Karpas-422 (cell line): ENCODE measurements around the gene FN1. TPM values are rescaled to one million over a fixed set of nuclear protein-coding genes. Genes with fewer than 3 reads are reported as not detected.

Experiments used
- DNase-seq: peaks from one replicate; pipeline ENCODE4 v3.0.0-alpha.2; 2015
- H2AFZ ChIP-seq: fragments of 200-600 bp; sonication (generic); 2 replicates; pipeline ENCODE4 v1.6.1; 2014; ENCODE audit warnings: antibody characterized with exemption, low read length, mixed read lengths
- H3K27ac ChIP-seq: fragments of 200-600 bp; sonication (generic); 2 replicates; pipeline ENCODE4 v1.5.1; 2014; ENCODE audit warnings: mild to moderate bottlenecking, low read length, moderate library complexity
- H3K27me3 ChIP-seq: fragments of 200-600 bp; sonication (generic); 2 replicates; pipeline ENCODE4 v1.6.1; 2014; ENCODE audit warnings: low read length, mixed read lengths
- H3K36me3 ChIP-seq: fragments of 200-600 bp; sonication (generic); 2 replicates; pipeline ENCODE4 v1.6.1; 2014; ENCODE audit warnings: low read length, mixed read lengths; ENCODE audit not compliant: insufficient read depth
- H3K4me1 ChIP-seq: fragments of 200-600 bp; sonication (generic); 2 replicates; pipeline ENCODE4 v1.6.1; 2014; ENCODE audit warnings: mild to moderate bottlenecking, low read length, mixed read lengths
- H3K4me2 ChIP-seq: fragments of 200-600 bp; sonication (generic); 2 replicates; pipeline ENCODE4 v1.6.1; 2014; ENCODE audit warnings: low read length, low read depth, mild to moderate bottlenecking; ENCODE audit not compliant: poor library complexity, severe bottlenecking
- H3K4me3 ChIP-seq: fragments of 200-600 bp; sonication (generic); 2 replicates; pipeline ENCODE4 v1.5.1; 2014; ENCODE audit warnings: mild to moderate bottlenecking, antibody characterized with exemption, low read length, mixed read lengths
- H3K79me2 ChIP-seq: fragments of 200-600 bp; sonication (generic); 2 replicates; pipeline ENCODE4 v1.6.1; 2014; ENCODE audit warnings: mild to moderate bottlenecking, low read length, mixed read lengths
- H3K9ac ChIP-seq: fragments of 200-600 bp; sonication (generic); 2 replicates; pipeline ENCODE4 v1.6.0; 2014; ENCODE audit warnings: low read length
- H3K9me2 ChIP-seq: fragments of 200-600 bp; sonication (generic), shearing (Covaris generic); replicated peaks from 2 replicates; pipeline ENCODE4 v1.6.0; 2014; ENCODE audit warnings: mild to moderate bottlenecking, low read length, moderate library complexity; ENCODE audit not compliant: insufficient read depth
- H3K9me3 ChIP-seq: fragments of 300-700, 200-600 bp; sonication (generic); 2 replicates; pipeline ENCODE4 v1.6.1; 2014; ENCODE audit warnings: low read length, mixed read lengths
- H4K20me1 ChIP-seq: fragments of 200-600 bp; sonication (generic); 2 replicates; pipeline ENCODE4 v1.6.1; 2014; ENCODE audit warnings: mild to moderate bottlenecking, antibody characterized with exemption, low read length, low read depth; ENCODE audit not compliant: insufficient read depth
- total RNA-seq: library from RNA; depleted of rRNA; stranded (reverse); fragments of >200 nt; shearing (Covaris generic); gene quantifications from 2 replicates; pipeline ENCODE4 v1.2.3, GENCODE V29; 2014; ENCODE audit warnings: low replicate concordance

FN1 gene
- total RNA-seq, 1 experiment from 2014 or later, result 0.67 TPM

DNA sequence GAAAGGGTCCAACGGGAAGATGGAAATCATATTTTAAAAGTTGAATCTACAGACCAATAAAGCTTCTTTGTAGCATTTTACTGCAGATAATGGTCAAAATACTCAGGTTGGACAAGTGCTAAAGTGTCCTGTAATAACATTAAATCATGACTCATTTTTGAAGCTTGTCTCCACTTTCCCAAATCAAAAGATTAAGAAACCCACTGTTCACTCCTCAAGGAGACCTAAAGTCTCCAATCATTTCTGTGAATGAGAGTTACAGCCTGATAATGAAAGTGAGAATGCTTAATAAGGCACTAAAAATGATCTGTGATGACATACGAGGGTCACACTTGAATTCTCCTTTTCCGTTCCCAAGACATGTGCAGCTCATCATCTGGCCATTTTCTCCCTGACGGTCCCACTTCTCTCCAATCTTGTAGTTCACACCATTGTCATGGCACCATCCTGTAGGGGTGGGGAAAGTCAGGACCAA, 70.6 kb downstream of the FN1 start:
- H3K36me3 ChIP-seq, result peaks cover 36% of the 10 kb centered on the region; the same call in 1 of the 2 replicates
- no peak for DNase-seq

DNA sequence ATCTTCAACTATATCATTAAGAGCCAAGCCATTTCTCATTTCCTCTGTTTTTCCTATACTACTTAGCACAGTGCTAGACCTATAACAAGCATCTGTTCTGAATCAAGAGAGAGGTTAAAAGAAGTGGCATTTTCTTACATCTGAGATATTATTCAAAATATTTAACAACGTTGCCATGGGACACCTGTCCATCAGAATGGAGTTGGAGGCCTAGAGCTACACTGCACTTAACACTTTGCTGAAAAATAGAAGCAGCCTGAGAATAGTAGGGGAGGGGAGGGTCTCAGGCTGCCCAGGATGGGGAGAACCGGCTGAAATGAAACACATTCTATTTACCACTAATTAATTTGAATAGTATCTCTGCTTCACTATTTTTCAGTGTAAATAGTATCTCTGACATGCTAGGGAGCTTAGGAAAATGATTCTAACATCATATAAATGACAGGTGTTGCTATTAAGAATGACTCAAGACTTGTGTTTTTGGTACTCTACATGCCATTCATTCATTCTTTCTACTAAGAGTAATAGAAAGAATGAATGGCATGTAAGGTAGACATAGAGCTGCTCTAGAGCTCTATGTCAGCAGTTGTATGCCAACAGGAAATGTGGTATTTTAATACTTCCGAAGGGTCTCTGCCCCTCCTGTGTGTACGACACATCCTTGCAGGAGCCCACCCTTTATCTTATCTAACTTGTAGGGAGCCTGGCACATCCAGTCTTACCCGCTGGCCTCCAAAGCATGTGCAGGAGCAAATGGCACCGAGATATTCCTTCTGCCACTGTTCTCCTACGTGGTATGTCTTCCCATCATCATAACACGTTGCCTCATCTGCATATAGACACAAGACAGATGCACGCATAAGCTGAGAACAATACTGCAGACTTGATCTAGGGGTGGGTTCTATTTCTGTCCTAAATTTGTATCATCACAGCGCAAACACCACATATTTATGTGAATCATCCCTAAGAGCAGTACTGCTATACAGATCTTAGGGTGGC, 71.4 kb downstream of the FN1 start:
- no peak overlapping the region for H2AFZ ChIP-seq
- no peak overlapping the region for H3K4me3 ChIP-seq
- no peaks in the 10 kb centered on the region for H3K4me1 ChIP-seq
- H3K36me3 ChIP-seq, result peaks cover 36% of the 10 kb centered on the region; the same call in 1 of the 2 replicates
- no peak overlapping the region for H3K9ac ChIP-seq
- no peak overlapping the region for H3K27ac ChIP-seq
- no peaks in the 10 kb centered on the region for H4K20me1 ChIP-seq
- no peaks in the 10 kb centered on the region for H3K9me2 ChIP-seq
- H3K79me2 ChIP-seq, result no peaks in the 10 kb centered on the region
- DNase-seq, result no peak
- H3K9me3 ChIP-seq, result no peaks in the 10 kb centered on the region
- no peaks in the 10 kb centered on the region for H3K27me3 ChIP-seq
- H3K4me2 ChIP-seq, result no peak overlapping the region

More for the DNA sequence above, 70.6 kb downstream of the FN1 start:
- Histone ChIP-seq H3K9me2 (no peaks in the 10 kb centered on the region), H3K27me3 (no peaks in the 10 kb centered on the region), H2AFZ (no peak overlapping the region), H3K4me2 (no peak overlapping the region), H3K4me3 (no peak overlapping the region), H3K27ac (no peak overlapping the region), H3K79me2 (no peaks in the 10 kb centered on the region), H3K9ac (no peak overlapping the region), H4K20me1 (no peaks in the 10 kb centered on the region), H3K4me1 (no peaks in the 10 kb centered on the region), H3K9me3 (no peaks in the 10 kb centered on the region)

DNA sequence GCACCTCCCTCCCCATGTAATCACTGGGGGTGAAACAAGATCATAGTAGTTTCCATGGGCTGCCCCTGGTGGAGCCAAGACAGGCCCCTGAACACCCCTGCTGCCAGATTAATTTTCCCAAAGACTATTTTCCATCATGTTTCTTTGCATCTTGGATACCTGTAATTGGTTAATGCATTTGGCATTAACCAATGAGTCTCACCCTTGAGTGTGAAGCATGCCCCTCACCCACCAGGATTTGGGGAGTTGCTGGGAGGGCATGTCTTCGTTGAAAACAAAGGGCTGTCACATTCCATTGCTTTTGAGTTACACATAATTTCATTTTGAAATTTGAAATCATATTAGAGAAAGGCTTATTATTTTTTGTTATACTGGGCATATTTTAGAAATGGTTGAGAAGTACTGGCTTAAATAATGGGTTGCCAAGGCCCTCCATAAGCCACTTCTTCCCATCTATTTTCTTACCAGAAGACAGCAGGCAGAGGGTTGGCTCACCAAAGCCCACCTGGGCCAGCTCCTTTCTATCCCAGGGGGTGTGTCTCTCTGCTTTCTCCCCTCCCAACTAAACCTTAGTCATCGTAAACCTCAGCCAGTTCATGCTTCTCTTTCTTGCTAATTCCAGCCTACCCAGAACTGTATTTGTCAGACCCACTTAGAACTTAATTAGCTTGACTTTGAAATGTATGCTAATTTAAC, 72.3 kb downstream of the FN1 start:
- H2AFZ ChIP-seq, result no peak overlapping the region
- no peaks in the 10 kb centered on the region for H3K9me2 ChIP-seq
- no peaks in the 10 kb centered on the region for H3K79me2 ChIP-seq
- H3K4me1 ChIP-seq, result no peaks in the 10 kb centered on the region
- no peak overlapping the region for H3K9ac ChIP-seq
- no peak for DNase-seq
- no peak overlapping the region for H3K4me3 ChIP-seq
- H4K20me1 ChIP-seq, result no peaks in the 10 kb centered on the region
- H3K4me2 ChIP-seq, result no peak overlapping the region
- H3K36me3 ChIP-seq, result peaks cover 40% of the 10 kb centered on the region; the same call in 1 of the 2 replicates
- H3K27me3 ChIP-seq, result no peaks in the 10 kb centered on the region
- no peaks in the 10 kb centered on the region for H3K9me3 ChIP-seq
- no peak overlapping the region for H3K27ac ChIP-seq

DNA sequence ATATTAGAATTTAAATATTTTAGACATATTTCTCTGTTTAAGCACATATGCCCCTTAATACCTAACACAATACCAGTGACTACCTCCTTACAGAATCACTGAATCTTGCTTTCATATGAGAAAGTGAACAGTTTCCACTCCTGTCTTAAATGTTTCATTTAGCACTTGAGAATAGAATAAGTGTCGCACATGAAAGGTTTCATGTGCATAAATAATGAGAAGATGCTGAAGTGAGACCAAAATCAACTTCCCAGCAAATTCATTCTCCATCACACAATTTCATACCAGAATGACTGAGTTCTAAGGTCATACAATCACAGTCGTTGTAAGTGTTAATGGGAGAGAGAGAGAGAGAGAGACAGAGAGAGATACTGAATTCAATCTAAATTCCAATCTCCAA, 72.8 kb downstream of the FN1 start:
- no peaks in the 10 kb centered on the region for H3K9me3 ChIP-seq

DNA sequence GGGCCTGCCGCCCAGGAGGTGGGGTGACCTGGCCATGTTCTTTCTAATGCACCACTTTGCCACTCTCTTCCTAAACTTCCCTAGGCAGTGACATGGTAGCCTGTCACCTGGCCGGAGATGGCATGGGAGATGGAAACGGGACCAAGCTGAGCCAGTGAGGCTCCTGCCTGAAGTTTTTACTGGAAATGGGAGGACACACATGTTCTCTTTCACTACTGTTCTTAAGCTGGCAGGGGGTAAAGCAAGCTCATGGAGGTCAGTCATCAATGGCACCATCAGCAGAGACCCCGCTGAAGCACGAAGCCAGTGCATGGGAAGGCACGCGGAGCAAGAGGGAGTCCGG, 73.3 kb downstream of the FN1 start:
- no peak for DNase-seq
- Histone ChIP-seq H3K27me3 (no peaks in the 10 kb centered on the region), H3K4me2 (no peak overlapping the region), H2AFZ (no peak overlapping the region), H3K9me3 (no peaks in the 10 kb centered on the region), H3K4me3 (no peak overlapping the region), H3K36me3 (peaks cover 45% of the 10 kb centered on the region; the same call in 1 of the 2 replicates), H3K27ac (no peak overlapping the region), H3K9me2 (no peaks in the 10 kb centered on the region), H3K4me1 (no peaks in the 10 kb centered on the region), H3K9ac (no peak overlapping the region), H3K79me2 (no peaks in the 10 kb centered on the region), H4K20me1 (no peaks in the 10 kb centered on the region)

More for the DNA sequence above, 72.8 kb downstream of the FN1 start:
- Histone ChIP-seq H3K9ac (no peak overlapping the region), H3K79me2 (no peaks in the 10 kb centered on the region), H3K27ac (no peak overlapping the region), H3K4me2 (no peak overlapping the region), H3K27me3 (no peaks in the 10 kb centered on the region), H3K36me3 (peaks cover 44% of the 10 kb centered on the region; the same call in 1 of the 2 replicates), H4K20me1 (no peaks in the 10 kb centered on the region), H3K9me2 (no peaks in the 10 kb centered on the region), H2AFZ (no peak overlapping the region), H3K4me1 (no peaks in the 10 kb centered on the region), H3K4me3 (no peak overlapping the region)
- no peak for DNase-seq

DNA sequence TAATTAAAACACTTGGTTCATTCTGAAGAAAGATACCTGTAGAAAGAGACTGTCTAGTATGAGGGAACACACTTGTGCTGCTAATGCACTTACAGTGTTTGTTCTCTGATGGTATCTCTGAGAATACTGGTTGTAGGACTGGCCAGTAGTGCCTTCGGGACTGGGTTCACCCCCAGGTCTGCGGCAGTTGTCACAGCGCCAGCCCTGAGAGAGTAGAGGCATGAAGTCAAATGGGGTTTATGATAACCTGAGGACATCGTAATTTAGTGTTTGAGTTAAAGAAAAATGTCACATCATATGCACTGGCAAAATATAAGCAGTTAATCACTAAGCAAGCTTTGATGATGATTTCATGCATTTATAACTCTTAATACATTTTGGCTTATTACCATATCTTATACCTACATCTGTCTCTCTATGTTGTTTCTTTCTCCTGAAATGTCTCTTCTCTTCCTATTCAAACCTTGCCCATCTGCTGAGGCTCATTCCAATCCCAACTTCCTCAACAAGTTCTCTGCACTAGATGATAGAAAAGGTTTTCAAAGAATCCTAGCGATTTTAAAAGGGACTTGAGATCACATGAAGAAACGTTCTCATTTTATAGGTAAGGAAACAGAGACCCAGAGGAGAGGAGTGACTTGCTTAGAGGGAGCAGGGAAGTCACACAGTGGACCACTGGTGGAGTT, 73.8 kb downstream of the FN1 start:
- H3K27ac ChIP-seq, result no peak overlapping the region
- DNase-seq, result no peak
- H3K4me2 ChIP-seq, result no peak overlapping the region
- no peaks in the 10 kb centered on the region for H4K20me1 ChIP-seq
- no peak overlapping the region for H2AFZ ChIP-seq
- H3K4me1 ChIP-seq, result no peaks in the 10 kb centered on the region
- H3K36me3 ChIP-seq, result peaks cover 45% of the 10 kb centered on the region; the same call in 1 of the 2 replicates
- no peaks in the 10 kb centered on the region for H3K9me2 ChIP-seq
- no peak overlapping the region for H3K4me3 ChIP-seq
- no peak overlapping the region for H3K9ac ChIP-seq
- no peaks in the 10 kb centered on the region for H3K27me3 ChIP-seq
- H3K9me3 ChIP-seq, result no peaks in the 10 kb centered on the region
- no peaks in the 10 kb centered on the region for H3K79me2 ChIP-seq

DNA sequence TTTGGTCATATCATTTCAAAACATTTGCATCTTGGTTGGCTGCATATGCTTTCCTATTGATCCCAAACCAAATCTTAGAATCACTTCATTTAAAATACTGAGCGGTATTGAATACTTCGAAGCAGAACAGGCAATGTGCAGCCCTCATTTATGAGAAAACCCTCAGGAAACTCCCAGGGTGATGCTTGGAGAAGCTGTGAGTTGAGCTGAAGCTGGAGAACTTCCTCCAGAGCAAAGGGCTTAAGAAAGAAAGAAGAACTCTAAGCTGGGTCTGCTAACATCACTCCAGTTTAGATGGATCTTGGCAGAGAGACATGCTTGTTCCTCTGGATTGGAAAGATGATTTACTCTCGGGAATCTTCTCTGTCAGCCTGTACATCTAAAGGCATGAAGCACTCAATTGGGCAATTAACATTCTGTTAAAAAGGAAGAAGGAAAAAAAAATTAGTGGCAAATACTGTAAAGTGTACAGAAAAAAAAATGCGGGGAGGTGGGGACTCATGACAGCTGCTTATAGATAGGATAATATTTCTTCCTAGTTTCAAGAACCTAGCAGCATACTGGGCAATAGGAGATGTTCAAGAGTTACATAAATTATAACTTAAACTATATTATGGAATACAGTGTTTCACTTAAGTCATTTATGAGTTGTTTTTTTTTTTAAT, 74.5 kb downstream of the FN1 start:
- no peaks in the 10 kb centered on the region for H4K20me1 ChIP-seq
- no peaks in the 10 kb centered on the region for H3K9me3 ChIP-seq
- no peak for DNase-seq
- no peak overlapping the region for H2AFZ ChIP-seq
- no peaks in the 10 kb centered on the region for H3K27me3 ChIP-seq
- peaks cover 43% of the 10 kb centered on the region; the same call in 1 of the 2 replicates for H3K36me3 ChIP-seq
- no peak overlapping the region for H3K4me2 ChIP-seq
- no peak overlapping the region for H3K27ac ChIP-seq
- H3K9ac ChIP-seq, result no peak overlapping the region
- no peak overlapping the region for H3K4me3 ChIP-seq
- no peaks in the 10 kb centered on the region for H3K9me2 ChIP-seq
- H3K4me1 ChIP-seq, result no peaks in the 10 kb centered on the region
- no peaks in the 10 kb centered on the region for H3K79me2 ChIP-seq
